ENCODE data around the gene PRTG.
A peak's percentile ranks its signal among the peaks of the same experiment; 100 is the strongest.

PRTG gene

GRCh38 chr15:55659481-55659880, 83.5 kb downstream of the PRTG start:
- no peaks in the 10 kb centered on the region for H3K36me3 ChIP-seq (ENCODE audit: control insufficient read depth, insufficient read depth, low read length)
- no peaks in the 10 kb centered on the region for H3K27me3 ChIP-seq (ENCODE audit: control insufficient read depth, insufficient read depth, low read length)
- no peak overlapping the region for H3K27ac ChIP-seq
- H2AFZ ChIP-seq, result no peak overlapping the region
- H3K4me2 ChIP-seq (ENCODE audit: low read length), result no peak overlapping the region
- no peak overlapping the region for H3K9ac ChIP-seq
- H3K4me3 ChIP-seq (ENCODE audit: low read depth, low read length), result no peak overlapping the region
- peaks cover 8% of the 10 kb centered on the region for H3K4me1 ChIP-seq
- TF ChIP-seq CTCF (IDR thresholded peaks at IDR 0.05), result no peak
- no peaks in the 10 kb centered on the region for H3K79me2 ChIP-seq
- no peaks in the 10 kb centered on the region for H3K9me3 ChIP-seq (ENCODE audit: control insufficient read depth, low read length)

GRCh38 chr15:55658886-55659285, 84.1 kb downstream of the PRTG start:
- Histone ChIP-seq H3K4me2 (ENCODE audit: low read length) (no peak overlapping the region), H3K9me3 (ENCODE audit: control insufficient read depth, low read length) (no peaks in the 10 kb centered on the region), H3K4me1 (peaks cover 8% of the 10 kb centered on the region), H2AFZ (no peak overlapping the region), H3K27me3 (ENCODE audit: control insufficient read depth, insufficient read depth, low read length) (no peaks in the 10 kb centered on the region), H3K36me3 (ENCODE audit: control insufficient read depth, insufficient read depth, low read length) (no peaks in the 10 kb centered on the region), H3K27ac (no peak overlapping the region), H3K4me3 (ENCODE audit: low read depth, low read length) (no peak overlapping the region), H3K9ac (no peak overlapping the region), H3K79me2 (no peaks in the 10 kb centered on the region)
- TF ChIP-seq CTCF (IDR thresholded peaks at IDR 0.05), result no peak

- H3K9me3 ChIP-seq (ENCODE audit: control insufficient read depth, low read length), result no peaks in the 10 kb centered on the region
- no peak for TF ChIP-seq CTCF (IDR thresholded peaks at IDR 0.05)
- no peak overlapping the region for H3K4me2 ChIP-seq (ENCODE audit: low read length)
- H3K27me3 ChIP-seq (ENCODE audit: control insufficient read depth, insufficient read depth, low read length), result no peaks in the 10 kb centered on the region
- H3K79me2 ChIP-seq, result no peaks in the 10 kb centered on the region
- peaks cover 8% of the 10 kb centered on the region for H3K4me1 ChIP-seq
- no peaks in the 10 kb centered on the region for H3K36me3 ChIP-seq (ENCODE audit: control insufficient read depth, insufficient read depth, low read length)
- H3K9ac ChIP-seq, result no peak overlapping the region
- H3K4me3 ChIP-seq (ENCODE audit: low read depth, low read length), result no peak overlapping the region
- peak overlapping the region; percentile 29 for H3K27ac ChIP-seq
- H2AFZ ChIP-seq, result no peak overlapping the region
These were observed 88.4 kb downstream of the PRTG start for GRCh38 chr15:55654561-55655031.

- no peak for TF ChIP-seq CTCF (IDR thresholded peaks at IDR 0.05)
- no peak overlapping the region for H3K27ac ChIP-seq
- H3K79me2 ChIP-seq, result no peaks in the 10 kb centered on the region
These were observed 90.0 kb downstream of the PRTG start for GRCh38 chr15:55652909-55653495.

GRCh38 chr15:55652359-55652758, 90.6 kb downstream of the PRTG start:
- Histone ChIP-seq H3K79me2 (no peaks in the 10 kb centered on the region), H2AFZ (no peak overlapping the region), H3K4me1 (peaks cover 4% of the 10 kb centered on the region), H3K9ac (no peak overlapping the region), H3K4me3 (ENCODE audit: low read depth, low read length) (no peak overlapping the region), H3K27me3 (ENCODE audit: control insufficient read depth, insufficient read depth, low read length) (no peaks in the 10 kb centered on the region), H3K36me3 (ENCODE audit: control insufficient read depth, insufficient read depth, low read length) (no peaks in the 10 kb centered on the region), H3K27ac (no peak overlapping the region), H3K4me2 (ENCODE audit: low read length) (no peak overlapping the region), H3K9me3 (ENCODE audit: control insufficient read depth, low read length) (no peaks in the 10 kb centered on the region)
- no peak for TF ChIP-seq CTCF (IDR thresholded peaks at IDR 0.05)

More at GRCh38 chr15:55652909-55653495, 90.0 kb downstream of the PRTG start:
- Histone ChIP-seq H3K4me2 (ENCODE audit: low read length) (no peak overlapping the region), H3K9ac (no peak overlapping the region), H2AFZ (no peak overlapping the region), H3K4me1 (peaks cover 4% of the 10 kb centered on the region), H3K27me3 (ENCODE audit: control insufficient read depth, insufficient read depth, low read length) (no peaks in the 10 kb centered on the region), H3K4me3 (ENCODE audit: low read depth, low read length) (no peak overlapping the region), H3K9me3 (ENCODE audit: control insufficient read depth, low read length) (no peaks in the 10 kb centered on the region), H3K36me3 (ENCODE audit: control insufficient read depth, insufficient read depth, low read length) (no peaks in the 10 kb centered on the region)
